ENCODE data around the gene EVI5L.
A peak's percentile ranks its signal among the peaks of the same experiment; 100 is the strongest.
"Not testable (repeated sequence)": the region's sequence is repeated elsewhere in the genome, so short reads cannot be mapped to it uniquely, and the experiment has no call there.

The EVI5L gene

DNA sequence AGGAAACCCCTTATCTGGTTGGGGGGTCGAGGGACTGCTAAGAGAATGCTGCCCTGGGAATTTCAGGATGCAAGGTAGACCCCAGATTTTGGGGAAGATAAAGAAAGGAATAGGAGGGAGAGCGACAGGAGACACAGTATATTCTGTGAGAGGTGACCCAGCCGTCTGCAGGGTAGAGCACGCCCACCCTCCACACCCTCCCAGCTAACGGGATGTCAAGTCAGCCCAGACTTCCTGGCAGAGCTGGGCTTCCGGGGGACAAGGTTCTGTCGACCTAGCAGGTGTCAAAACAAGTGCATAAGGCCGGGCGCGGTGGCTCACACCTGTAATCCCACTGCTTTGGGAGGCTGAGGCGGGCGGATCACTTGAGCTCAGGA is 44.9 kb downstream of the EVI5L start:
- DNase-seq: peak; percentile 28

DNA sequence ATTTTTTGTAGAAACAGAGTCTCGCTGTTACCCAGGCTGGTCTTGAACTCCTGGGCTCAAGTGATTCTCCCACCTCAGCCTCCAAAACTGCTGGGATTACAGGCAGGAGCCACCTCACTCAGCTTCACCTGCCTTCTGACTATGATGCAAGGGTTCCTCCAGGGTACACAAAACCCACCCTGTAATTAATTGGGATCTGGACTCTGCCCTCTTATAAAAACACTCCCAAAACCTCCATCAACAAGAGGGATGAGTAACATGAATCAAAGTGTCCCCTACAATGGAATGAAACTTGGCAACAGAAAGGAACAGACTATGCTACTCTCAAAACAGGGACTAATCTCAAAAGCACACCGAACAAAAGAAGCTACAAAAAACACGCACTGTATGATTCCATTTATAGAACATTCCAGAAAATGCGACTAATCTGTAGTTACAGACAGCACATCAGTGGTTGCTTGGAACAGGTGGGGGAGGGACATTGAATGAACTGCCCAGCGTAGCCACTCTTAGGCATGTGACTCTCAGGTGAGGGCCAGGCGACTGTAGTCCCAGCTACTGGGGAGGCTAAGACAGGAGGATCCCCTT is 47.3 kb downstream of the EVI5L start:
- no peak for DNase-seq

DNA sequence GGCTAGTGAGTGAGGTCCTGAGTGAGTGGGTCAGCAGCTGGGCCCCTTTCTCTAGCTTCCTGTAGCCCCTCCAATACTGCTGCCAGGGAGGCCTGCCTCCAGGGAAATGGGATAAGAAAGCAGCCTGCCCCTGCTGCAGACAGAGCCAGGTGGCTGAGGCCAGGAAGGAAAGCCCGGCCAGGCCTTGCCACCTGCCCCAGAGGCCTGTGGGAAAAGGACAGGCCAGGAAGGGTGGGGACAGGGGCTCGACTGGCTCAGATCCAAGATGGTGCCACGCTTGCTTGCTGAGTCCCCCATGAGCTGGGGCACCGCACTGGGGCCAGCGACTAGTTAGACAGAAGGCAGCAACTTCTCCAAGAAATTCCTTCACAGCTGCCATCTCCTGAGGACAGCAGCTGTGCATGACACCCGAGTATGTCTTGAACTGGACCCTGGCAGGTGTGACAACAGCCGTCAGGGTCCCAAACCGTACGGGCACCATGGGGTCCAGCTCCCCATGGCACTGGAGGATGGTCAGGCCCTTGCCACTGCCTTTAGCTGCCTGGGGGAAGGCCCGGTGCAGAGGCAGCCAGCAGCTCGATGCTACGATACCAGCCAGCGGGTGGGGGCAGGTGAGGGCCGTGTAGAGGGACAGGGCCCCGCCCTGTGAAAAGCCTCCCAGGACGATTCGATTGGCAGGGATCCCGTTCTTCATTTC is 49.2 kb downstream of the EVI5L start:
- DNase-seq: no peak

DNA sequence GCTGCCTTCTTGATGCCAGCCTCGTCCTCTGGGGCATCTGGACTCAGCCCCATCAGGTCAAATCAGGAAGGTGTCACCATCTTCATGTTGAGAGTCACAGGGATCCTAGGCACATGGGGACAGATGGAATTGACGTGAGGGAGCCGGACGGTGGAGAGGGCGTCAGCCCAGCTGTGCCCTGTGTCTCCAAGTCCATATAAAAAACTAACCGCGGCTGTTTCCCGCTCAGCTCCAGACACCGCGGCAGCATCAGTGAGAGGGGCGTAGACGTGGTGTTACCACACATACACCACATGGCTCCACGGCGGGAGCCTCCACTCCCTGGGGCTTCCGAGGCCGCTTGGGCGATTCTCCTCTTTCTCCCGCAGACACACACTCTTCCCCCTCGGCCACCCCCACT is 49.8 kb downstream of the EVI5L start:
- DNase-seq: no peak

DNA sequence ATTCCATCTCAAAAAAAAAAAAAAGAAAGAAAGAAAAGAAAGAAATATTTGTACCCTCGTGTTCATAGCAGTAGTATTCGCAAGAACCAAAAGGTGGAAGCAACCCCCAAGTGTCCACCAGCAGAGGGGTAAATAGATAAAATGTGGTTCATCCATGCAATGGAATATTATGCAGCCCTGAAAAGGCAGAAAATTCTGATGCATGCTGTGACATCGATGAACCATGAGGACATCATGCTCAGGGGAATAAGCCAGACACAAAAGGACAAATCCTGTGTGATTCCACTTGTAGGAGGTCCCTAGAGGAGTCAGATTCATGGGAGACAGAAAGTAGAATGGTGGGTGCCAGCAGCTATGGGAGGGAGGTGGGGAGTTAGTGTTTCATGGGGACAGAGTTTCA is 51.9 kb downstream of the EVI5L start:
- DNase-seq: no peak

DNA sequence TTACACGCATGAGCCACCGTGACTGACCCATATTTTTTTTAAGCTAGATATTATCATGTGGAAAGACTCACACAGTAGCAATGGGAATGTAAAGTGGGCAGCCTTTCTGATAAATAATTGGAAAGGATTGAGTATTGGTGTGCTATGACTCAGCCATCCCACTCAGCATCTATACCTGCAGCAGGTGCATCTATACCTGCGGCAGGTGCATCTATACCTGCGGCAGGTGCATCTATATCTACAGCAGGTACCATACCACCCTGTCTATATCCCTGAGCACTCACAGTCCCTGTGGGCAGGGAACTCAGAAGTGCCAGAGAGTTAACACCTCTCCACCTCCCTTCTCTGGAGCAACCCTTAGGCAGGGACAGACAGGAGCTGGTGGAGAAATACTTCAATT is 53.1 kb downstream of the EVI5L start:
- DNase-seq: no peak

DNA sequence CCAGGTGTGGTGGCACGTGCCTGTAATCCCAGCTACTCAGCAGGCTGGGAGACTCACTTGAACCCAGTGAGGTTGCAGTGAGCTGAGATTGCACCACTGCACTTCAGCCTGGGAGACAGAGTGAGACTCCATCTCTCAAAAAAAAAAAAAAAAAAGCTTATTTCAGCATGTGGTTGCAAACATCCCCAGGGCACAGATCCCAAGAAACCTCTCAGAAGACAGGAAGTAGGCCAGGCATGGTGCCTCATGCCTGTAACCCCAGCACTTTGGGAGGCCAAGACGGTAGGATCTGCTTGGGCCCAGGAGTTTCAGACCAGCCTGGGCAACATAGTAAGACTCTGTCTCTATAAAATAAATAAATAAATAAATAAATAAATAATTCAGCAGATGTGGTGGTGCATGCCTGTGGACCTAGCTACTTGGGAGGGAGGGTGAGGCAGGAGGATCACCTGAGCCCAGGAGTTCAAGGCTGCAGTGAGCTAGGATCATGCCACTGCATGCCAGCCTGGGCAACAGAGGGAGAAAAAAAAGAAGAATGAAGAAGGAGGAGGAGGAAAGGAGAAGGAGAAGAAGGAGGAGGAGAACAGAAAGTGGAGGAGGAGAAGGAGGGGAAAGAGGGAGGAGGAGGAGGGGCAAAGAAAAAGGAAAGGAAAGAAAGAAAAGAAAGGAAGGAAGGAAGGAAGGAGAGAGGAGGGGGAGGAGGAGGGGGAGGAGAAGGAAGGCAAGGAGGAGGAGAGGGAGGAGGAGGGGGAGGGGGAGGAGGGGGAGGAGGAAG is 54.0 kb downstream of the EVI5L start:
- no peak for DNase-seq

DNA sequence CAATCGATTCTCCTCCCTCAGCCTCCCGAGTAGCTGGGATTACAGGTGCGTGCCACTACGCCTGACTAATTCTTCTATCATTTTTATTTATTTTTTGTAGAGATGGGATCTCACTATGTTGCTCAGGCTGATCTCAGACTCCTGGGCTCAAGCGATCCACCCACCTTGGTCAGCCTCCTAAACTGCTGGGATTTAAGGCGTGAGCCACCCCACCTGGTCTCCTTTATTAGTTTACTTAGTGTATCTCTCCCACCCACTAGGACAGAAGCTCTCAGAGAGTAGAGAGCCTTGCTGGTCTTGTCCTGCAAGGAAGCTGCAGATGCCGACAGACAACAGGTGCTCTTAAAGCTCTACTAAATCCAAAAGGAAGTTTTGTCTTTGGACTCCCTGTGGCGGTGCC is 55.8 kb downstream of the EVI5L start:
- DNase-seq: no peak

DNA sequence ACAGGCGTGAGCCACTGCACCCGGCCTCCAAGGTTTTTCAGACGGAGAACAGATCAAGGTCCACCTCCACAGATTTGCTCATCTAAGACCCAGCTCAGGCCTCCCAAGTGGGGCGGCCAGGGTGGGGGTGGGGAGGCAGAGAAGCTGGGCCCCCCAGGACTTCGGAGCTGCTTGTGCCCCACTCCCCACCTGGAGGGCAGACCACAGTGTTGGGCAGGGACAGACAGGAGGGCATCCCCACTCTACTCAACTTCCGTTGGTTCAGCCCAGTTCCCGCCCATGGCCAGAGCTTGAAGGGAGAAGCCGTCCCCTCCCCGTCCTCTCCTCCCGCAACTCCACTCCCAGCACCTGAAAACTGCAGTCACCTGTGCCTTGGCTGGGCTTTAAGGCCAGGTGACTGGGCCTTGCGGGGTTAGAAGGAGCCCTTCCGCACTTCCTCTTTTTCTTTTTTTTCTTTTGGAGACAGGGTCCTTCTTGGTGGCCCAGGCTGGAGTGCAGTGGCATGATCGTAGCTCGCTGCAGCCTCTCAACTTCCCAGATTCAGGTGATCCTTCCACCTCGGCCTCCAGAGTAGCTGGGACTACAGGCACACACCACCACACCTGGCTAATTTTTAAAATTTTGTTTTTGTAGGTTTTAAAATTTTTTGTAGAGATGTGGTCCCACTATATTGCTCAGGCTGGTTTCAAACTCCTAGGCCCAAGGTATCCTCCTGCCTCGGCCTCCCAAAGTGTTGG is 57.6 kb downstream of the EVI5L start:
- no peak for DNase-seq

DNA sequence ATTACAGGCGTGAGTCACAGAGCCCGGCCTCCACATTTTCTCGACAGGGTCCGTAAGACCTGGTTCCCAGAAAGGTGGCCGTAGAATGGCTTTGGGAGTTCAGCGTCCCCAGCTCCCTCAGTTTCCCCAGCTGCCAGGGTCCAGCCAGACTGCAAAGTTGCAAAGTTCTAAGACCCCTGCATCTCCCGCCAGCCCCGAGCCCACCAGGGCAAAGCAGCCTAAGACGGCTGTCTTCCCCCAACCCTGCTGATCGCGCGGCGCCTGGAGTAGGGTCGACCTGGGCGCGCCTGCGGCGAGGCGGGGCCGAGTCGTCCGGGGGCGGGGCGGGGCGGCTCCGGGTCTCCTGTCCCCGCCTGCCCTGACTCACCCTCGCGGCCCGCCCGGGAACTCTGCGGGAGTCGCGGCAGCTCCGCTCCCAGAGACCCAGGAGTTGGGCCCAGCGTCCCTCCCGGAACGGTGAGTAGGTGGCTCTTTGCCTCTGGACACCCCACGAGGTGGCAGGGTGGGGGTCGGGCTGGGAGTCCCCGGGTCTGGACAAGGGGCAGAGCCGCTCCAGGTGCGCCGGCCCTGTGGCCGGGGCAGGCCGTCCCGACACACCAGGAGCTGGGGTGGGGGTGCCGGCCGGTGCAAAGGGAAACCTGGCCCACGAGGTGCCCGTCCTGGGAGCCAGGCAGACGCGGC is 58.3 kb downstream of the EVI5L start, which contains the start of gene LRRC8E:
Gene LRRC8E (plus strand): TSS at position 366 of the 681 bp plus-strand sequence. CDS start 7,094 bp downstream, outside the sequence.
- peak; percentile 57 for DNase-seq

DNA sequence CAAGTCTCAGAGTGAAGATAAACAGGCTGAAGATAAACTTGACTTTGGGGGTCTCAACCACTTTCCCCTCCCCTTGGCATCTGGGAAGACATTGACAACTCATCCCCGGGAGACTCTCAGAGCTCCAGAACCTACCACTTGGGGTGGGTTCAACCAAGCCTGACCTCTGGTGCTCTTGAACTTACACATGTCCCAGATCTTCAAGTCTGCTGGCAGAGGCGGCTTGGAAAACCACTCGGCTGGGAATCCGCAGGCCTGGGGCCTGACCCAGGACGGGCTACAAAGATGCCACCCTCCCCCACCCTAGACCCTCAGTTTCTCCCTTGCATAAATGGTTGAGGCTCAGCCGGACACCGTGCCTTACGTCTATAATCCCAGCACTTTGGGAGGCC is 58.8 kb downstream of the EVI5L start:
- DNase-seq: no peak

DNA sequence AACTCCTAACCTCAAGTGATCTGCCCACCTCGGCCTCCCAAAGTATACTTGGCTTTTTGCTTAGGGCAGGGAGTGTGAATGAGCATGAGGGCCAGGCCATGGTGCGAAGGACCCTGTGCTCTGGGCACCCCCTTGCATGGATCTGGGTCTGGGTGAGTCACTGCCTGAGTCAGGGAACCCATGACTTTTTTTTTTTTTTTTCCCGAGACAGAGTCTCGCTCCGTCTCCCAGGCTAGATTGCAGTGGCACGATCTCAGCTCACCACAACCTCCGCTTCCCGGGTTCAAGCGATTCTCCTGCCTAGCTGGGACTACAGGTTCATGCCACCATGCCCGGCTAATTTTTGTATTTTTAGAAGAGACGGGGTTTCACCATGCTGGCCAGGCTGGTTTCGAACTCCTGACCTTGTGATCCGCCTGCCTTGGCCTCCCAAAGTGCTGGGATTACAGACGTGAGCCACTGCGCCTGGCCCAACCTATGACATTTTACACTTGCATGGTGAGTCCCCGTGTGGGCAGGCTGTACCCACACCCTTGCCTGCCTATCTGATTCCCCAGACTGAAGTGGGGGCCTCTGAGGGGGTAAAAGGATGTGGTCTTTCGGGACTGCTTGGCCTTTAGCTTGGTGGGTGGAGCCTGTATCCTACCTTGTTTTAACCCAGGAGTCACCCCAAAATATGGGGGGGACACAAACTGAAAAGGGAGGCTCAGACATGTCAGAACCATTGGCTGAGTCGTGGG is 63.5 kb downstream of the EVI5L start:
- not testable (repeated sequence) for DNase-seq

DNA sequence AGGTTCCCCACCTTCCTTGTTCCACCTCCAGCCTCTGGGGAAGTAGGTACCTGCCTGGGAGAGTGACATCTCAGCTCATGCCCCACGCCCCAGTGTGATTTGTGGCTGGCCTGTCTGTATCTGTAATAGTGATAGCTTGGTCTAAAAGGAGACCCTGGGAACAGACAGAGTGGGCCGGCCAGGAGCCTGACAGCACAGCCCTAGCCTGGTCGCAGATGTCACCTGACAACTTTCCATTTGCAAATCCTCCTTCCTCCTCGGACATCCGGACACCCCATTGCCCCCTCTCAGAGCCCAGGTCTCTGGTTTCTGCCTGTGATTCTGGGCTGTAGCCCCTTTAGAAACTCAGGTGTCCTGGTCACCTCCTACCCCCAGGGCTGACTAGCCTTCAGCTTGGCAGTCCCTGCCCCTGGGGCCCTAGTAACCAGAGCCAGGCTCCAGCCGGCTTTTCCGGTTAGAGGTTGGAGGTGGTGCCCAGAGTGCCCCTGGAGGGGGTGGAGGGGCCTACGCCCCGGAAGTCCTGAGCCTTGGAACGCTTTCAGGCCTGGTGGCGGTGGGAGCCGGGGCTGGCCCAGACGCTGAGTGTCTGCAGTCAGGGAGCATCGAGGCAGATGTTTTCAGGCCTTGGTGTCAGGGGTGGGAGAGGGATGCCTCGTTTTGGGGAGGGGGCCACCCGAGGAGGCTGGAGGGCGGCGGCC is 64.7 kb downstream of the EVI5L start:
- no peak for DNase-seq

DNA sequence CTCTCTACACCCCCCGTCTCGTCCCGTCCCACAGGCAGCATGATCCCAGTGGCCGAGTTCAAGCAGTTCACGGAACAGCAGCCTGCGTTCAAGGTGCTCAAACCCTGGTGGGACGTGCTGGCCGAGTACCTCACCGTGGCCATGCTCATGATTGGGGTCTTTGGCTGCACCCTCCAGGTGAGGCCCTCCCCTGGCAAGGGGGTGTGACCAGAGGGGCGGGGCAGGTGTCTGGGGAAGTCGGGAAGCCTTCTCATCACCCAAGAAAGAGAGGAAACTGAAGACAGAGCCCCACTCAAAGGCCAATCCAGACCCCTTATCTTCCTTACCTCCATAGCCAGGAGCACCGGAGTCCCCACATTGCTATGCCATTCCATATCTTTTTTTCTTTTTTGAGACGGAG is 65.5 kb downstream of the EVI5L start:
- DNase-seq: no peak

DNA sequence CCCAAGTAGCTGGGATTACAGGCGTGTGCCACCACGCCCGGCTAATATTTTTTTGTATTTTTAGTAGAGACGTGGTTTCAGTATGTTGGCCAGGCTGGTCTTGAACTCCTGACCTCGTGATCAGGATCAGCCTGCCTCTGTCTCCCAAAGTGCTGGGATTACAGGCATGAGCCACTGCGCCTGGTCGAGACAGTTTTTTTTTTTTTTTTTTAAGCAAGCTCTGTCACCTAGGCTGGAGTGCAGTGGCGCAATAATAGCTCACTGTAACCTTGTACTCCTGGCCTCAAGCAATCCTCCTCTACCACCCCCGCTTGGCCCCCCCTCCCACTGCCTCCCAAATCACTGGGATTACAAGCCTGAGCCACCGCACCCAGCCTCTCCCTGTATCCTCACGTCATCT is 67.3 kb downstream of the EVI5L start:
- no peak for DNase-seq

DNA sequence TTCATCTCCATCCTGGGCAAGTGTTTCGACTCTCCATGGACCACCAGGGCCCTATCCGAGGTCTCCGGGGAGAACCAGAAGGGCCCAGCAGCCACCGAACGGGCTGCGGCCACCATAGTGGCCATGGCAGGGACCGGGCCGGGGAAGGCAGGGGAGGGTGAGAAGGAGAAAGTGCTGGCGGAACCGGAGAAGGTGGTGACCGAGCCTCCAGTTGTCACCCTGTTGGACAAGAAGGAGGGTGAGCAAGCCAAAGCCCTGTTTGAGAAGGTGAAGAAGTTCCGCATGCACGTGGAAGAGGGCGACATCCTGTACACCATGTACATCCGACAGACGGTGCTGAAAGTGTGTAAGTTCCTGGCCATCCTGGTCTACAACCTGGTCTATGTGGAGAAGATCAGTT is 68.9 kb downstream of the EVI5L start:
- DNase-seq: no peak

DNA sequence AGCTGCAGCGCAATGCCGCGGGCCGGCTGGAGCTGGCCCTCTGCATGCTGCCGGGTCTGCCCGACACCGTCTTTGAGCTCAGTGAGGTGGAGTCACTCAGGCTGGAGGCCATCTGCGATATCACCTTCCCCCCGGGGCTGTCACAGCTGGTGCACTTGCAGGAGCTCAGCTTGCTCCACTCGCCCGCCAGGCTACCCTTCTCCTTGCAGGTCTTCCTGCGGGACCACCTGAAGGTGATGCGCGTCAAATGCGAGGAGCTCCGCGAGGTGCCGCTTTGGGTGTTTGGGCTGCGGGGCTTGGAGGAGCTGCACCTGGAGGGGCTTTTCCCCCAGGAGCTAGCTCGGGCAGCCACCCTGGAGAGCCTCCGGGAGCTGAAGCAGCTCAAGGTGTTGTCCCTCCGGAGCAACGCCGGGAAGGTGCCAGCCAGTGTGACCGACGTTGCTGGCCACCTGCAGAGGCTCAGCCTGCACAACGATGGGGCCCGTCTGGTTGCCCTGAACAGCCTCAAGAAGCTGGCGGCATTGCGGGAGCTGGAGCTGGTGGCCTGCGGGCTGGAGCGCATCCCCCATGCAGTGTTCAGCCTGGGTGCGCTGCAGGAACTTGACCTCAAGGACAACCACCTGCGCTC is 69.8 kb downstream of the EVI5L start:
- no peak for DNase-seq

DNA sequence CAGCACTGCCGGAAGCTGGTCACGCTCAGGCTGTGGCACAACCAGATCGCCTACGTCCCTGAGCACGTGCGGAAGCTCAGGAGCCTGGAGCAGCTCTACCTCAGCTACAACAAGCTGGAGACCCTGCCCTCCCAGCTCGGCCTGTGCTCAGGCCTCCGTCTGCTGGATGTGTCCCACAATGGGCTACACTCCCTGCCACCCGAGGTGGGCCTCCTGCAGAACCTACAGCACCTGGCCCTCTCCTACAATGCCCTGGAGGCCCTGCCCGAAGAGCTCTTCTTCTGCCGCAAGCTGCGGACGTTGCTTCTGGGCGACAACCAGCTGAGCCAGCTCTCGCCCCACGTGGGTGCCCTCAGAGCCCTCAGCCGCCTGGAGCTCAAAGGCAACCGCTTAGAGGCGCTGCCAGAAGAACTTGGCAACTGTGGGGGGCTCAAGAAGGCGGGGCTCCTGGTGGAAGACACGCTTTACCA is 70.4 kb downstream of the EVI5L start:
- no peak for DNase-seq

DNA sequence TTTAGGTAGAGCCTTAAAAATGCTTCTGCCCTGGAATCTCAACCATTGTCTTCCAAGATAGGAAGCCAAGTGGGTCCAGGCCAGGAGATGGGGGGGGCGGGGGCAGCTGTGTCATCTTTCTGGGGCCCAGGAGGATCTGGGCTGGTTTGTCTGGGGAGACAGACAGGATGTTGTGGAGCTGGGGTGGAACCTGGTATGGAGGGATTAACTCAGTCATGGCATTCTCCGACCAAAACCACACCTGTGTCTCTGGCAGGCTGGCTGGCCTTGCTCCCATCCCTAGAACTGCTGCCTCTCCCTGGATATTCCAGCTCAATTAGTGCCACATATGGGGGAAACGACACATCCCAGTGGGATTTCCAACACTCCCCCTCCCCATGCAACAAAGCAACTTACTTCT is 70.9 kb downstream of the EVI5L start:
- no peak for DNase-seq

DNA sequence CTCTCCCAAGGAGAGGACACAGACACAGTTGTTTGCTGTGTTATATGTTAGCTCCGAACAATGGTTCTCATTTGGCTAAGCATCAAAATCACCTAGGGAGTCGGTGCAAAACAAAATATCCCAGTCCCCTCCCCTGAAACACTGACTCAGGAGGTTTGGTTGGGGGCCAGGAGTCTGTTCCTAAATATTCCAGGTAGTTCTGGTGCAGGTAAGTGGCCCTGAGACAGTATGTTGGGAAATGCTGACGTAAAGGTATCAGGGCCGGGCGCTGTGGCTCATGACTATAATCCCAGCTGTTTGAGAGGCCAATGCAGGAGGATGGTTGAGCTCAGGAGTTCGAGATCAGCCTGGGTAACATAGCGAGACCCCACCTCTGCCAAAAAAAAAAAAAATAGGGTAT is 71.3 kb downstream of the EVI5L start:
- no peak for DNase-seq

DNA sequence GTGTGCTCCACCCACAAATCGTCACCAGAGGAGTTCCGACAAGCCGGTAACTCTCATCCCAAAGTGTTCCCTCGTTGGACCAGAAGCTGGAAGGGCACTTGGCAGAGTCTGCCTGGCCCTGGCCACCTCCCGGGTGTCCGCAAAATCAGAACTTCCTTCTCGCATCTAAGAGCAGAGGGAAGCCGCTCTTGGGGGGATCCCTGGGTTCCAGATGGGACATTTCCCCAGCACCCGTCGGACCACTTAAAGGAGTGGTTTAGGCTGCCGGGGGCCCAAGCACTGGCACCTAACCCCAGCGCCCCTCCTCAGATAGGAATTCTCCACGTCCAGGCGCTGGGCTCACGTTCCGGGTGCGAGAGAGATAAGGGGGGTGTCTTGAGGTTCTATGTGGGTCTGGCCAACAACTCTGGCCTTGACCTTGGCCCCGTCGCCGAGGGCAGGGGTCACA is 72.8 kb downstream of the EVI5L start:
- no peak for DNase-seq

Data from CD4-positive, alpha-beta T cell treated with Interleukin-6 for 4 hours (primary cell).